K562 (cell line): ENCODE results near the gene ALKBH3. TPM values are rescaled to one million over a fixed set of nuclear protein-coding genes. Genes with fewer than 3 reads are reported as not detected.

Experiments used
- CBFA2T2 ChIP-seq: fragments of 450-650 bp; conservative IDR thresholded peaks from 2 replicates; pipeline ENCODE4 v1.6.1; 2017; ENCODE audit warnings: mild to moderate bottlenecking
- CBFA2T3 ChIP-seq: fragments of 450-650 bp; IDR thresholded peaks from 2 replicates; pipeline ENCODE4 v1.6.1; 2017
- DACH1 ChIP-seq: fragments of 450-650 bp; IDR thresholded peaks from 2 replicates; pipeline ENCODE4 v1.6.1; 2018; ENCODE audit not compliant: partially characterized antibody
- FOXM1 ChIP-seq, 2 experiments: fragments of 450-650 bp in 1 of 2; sonication (generic) in 1 of 2; formaldehyde crosslinking in 1 of 2; IDR thresholded peaks; 2 replicates each; pipeline versions ENCODE4 v1.6.1 to v1.9.0; 2017 to 2022; ENCODE audit warnings: low read depth in 2 of 2, mild to moderate bottlenecking in 2 of 2, missing genetic modification reagents in 1 of 2, moderate library complexity in 1 of 2
- FOXP1 ChIP-seq: sonication (generic); formaldehyde crosslinking; IDR thresholded peaks from 2 replicates; pipeline ENCODE4 v1.8.0; 2022; ENCODE audit warnings: mild to moderate bottlenecking, missing genetic modification reagents
- HDGF ChIP-seq: fragments of 450-650 bp; IDR thresholded peaks from 2 replicates; pipeline ENCODE4 v1.6.1; 2016
- HNRNPLL ChIP-seq: fragments of 200-400 bp; formaldehyde crosslinking; IDR thresholded peaks from 2 replicates; pipeline ENCODE4 v1.6.1; 2017; ENCODE audit warnings: low read length, low read depth, mild to moderate bottlenecking; ENCODE audit not compliant: poor library complexity, severe bottlenecking
- KDM2B ChIP-seq: fragments of 250-450 bp; sonication (Bioruptor Pico); IDR thresholded peaks from 2 replicates; pipeline ENCODE4 v1.8.0; 2021; ENCODE audit warnings: mild to moderate bottlenecking, moderate library complexity
- MAFK ChIP-seq: IDR thresholded peaks from 2 replicates; pipeline ENCODE4 v1.6.1; 2011; ENCODE audit warnings: low read length, improper control_type of control experiment
- NCOR1 ChIP-seq: fragments of 450-650 bp; IDR thresholded peaks from 2 replicates; pipeline ENCODE4 v1.6.1; 2016; ENCODE audit warnings: mild to moderate bottlenecking, moderate library complexity
- NEUROD1 ChIP-seq: fragments of 150-350 bp; IDR thresholded peaks from 2 replicates; pipeline ENCODE4 v1.6.1; 2014; ENCODE audit warnings: borderline replicate concordance, low read length, low read depth; ENCODE audit not compliant: partially characterized antibody
- PRDM10 ChIP-seq: fragments of 450-650 bp; IDR thresholded peaks from 2 replicates; pipeline ENCODE4 v1.6.1; 2018; ENCODE audit not compliant: partially characterized antibody
- PURB ChIP-seq: sonication (generic); formaldehyde crosslinking; IDR thresholded peaks from 2 replicates; pipeline ENCODE4 v1.9.0; 2021; ENCODE audit warnings: low read depth, mild to moderate bottlenecking, missing genetic modification reagents
- SAP30 ChIP-seq: fragments of 200-600 bp; sonication (generic); IDR thresholded peaks from 2 replicates; pipeline ENCODE4 v1.6.1; 2012; ENCODE audit warnings: borderline replicate concordance, low read depth, mild to moderate bottlenecking, moderate library complexity, low read length, control low read depth, inconsistent platforms; ENCODE audit not compliant: insufficient read depth, poor library complexity, severe bottlenecking
- TEAD2 ChIP-seq: fragments of 450-650 bp; IDR thresholded peaks from 2 replicates; pipeline ENCODE4 v1.6.1; 2016; ENCODE audit warnings: missing genetic modification characterization, control low read depth, missing compliant biosample characterization
- ZFP91 ChIP-seq: sonication (generic); formaldehyde crosslinking; IDR thresholded peaks from 2 replicates; pipeline ENCODE4 v1.8.0; 2022; ENCODE audit warnings: mild to moderate bottlenecking, missing genetic modification reagents
- ZKSCAN1 ChIP-seq: fragments of 150-350 bp; IDR thresholded peaks from 2 replicates; pipeline ENCODE4 v1.6.1; 2016; ENCODE audit warnings: low read depth, low read length
- ZNF830 ChIP-seq: fragments of 250-450 bp; sonication (Bioruptor Pico); IDR thresholded peaks from 2 replicates; pipeline ENCODE4 v1.5.0; 2021; ENCODE audit warnings: mild to moderate bottlenecking
- polyA plus RNA-seq, 8 experiments: library from polyadenylated mRNA; depleted of rRNA in 4 of 8; stranded (reverse) in 5 of 8; unstranded in 3 of 8; fragments of >200 nt; fragmentation: Nextera tagmentation in 2 of 8; fragmentation: Illumina TruSeq in 1 of 8; extraction: Ambion mirVana in 2 of 8; extraction: Trizol in 1 of 8; gene quantifications; 2 replicates each; pipeline versions ENCODE4 v1.2.1 to v1.2.3, GENCODE V29; 2011 to 2014; ENCODE audit warnings: inconsistent platforms in 1 of 8, missing spikeins in 1 of 8
- total RNA-seq, 7 experiments: library from RNA; depleted of rRNA in 6 of 7; stranded (reverse); fragments of >200 nt in 6 of 7; fragmentation: Illumina TruSeq in 2 of 7; extraction: Trizol in 2 of 7; gene quantifications; 2 replicates each; pipeline versions ENCODE4 v1.2.1 to v1.2.3, GENCODE V29; 2011 to 2021; ENCODE audit warnings: low replicate concordance in 1 of 7

Gene ALKBH3
- total and polyA plus RNA-seq, 9 of the 15 experiments (the other 6 are each of a cell fraction or from before 2014, with no cell fraction given) = 16.0 to 49.9 (median 36.5) TPM

GRCh38 chr11:43920598-43921419 is 40.2 kb downstream of the ALKBH3 start (continued):
- TF ChIP-seq PURB (CRISPR knock-in tag) (no peak), SAP30 (no peak), PRDM10 (peak; percentile 8), DACH1 (peak; percentile 57), TEAD2 (tag) (no peak), HDGF (no peak), NEUROD1 (peak; percentile 67), FOXP1 (CRISPR knock-in tag) (no peak), KDM2B (CRISPR knock-in tag) (no peak), CBFA2T2 (peak; percentile 70), NCOR1 (peak; percentile 66), ZKSCAN1 (no peak), MAFK (peak; percentile 58), ZNF830 (no peak), FOXM1 (IDR thresholded peaks at IDR 0.05; ENCODE audit: low read depth) (peak; percentile 17; the same call in 1 of the 2 replicates), FOXM1 (CRISPR knock-in tag; IDR thresholded peaks at IDR 0.05; ENCODE audit: low read depth) (no peak), ZFP91 (CRISPR knock-in tag) (peak; percentile 79; the same call in 1 of the 2 replicates), CBFA2T3 (peak; percentile 81), HNRNPLL (no peak)
